GM12875 (cell line): ENCODE measurements around the gene THADA.
"Not testable (repeated sequence)": the region's sequence is repeated elsewhere in the genome, so short reads cannot be mapped to it uniquely, and the experiment has no call there.

ENCODE experiments used
- H3K4me3 ChIP-seq: one replicate; pipeline ENCODE4 v1.5.1; 2011; ENCODE audit warnings: low read depth, low read length, control low read depth
- TF ChIP-seq, protein P1 (sequence below): IDR thresholded peaks from 2 replicates; pipeline ENCODE4 v1.5.1; 2011; ENCODE audit warnings: low read depth, mild to moderate bottlenecking, control low read depth, inconsistent platforms, low read length, moderate library complexity, borderline replicate concordance; ENCODE audit not compliant: insufficient read depth

THADA gene

DNA sequence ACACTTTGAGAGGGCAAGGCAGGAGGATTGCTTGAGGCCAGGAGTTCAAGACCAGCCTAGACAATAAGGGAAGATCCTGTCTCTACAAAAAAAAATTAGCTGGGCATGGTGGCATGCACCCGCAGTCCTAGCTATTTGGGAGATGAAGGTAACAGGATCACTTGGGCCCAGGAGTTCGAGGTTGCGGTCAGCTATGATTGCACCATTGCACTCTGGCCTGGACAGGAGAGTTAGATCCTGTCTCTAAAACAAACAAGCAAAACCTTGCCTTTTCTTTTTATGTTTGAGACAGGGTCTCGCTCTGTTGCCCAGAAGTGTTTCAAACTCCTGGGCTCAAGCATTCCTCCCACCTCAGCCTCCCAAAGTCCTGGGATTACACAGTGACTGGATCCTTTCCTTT lies 14.5 kb upstream of the THADA start:
- TF ChIP-seq, protein P1, sequence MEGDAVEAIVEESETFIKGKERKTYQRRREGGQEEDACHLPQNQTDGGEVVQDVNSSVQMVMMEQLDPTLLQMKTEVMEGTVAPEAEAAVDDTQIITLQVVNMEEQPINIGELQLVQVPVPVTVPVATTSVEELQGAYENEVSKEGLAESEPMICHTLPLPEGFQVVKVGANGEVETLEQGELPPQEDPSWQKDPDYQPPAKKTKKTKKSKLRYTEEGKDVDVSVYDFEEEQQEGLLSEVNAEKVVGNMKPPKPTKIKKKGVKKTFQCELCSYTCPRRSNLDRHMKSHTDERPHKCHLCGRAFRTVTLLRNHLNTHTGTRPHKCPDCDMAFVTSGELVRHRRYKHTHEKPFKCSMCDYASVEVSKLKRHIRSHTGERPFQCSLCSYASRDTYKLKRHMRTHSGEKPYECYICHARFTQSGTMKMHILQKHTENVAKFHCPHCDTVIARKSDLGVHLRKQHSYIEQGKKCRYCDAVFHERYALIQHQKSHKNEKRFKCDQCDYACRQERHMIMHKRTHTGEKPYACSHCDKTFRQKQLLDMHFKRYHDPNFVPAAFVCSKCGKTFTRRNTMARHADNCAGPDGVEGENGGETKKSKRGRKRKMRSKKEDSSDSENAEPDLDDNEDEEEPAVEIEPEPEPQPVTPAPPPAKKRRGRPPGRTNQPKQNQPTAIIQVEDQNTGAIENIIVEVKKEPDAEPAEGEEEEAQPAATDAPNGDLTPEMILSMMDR: no peak
- H3K4me3 ChIP-seq: no peak overlapping the region

- H3K4me3 ChIP-seq: no peak overlapping the region
- TF ChIP-seq, protein P1: peak; percentile 65; the same call in 1 of the 2 replicates
Measured at GRCh38 chr2:43609290-43609918, 13.6 kb upstream of the THADA start.

- H3K4me3 ChIP-seq: no peak overlapping the region
- TF ChIP-seq, protein P1: no peak
Measured at GRCh38 chr2:43605851-43606250, 10.0 kb upstream of the THADA start.

DNA sequence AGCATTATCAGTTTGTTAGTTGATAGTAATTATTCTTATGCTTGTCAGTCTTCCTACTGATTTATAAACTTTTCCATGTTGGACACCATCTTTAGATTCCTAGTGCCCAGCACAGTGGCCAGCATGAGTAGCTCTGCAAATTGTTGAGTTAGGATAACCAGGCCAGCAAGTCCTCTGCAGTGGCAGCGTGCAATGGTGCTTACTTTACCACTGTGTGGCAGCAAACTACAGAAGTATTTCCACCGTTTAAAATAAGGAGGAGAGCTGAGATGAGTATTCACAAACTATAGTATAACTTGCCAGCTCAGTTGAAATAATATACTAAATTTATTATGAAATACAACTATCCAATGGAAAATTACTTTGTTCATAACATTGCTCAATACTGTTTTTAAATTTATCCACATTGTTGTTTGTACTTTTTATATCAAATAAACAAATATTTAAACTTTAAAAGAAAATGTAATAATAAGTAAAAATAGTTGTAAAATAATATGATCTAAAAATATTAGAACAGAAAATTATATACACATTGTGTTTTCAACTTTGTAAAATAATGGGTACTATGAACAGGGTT lies 9.3 kb upstream of the THADA start:
- H3K4me3 ChIP-seq: no peak overlapping the region
- TF ChIP-seq, protein P1: peak; percentile 41; the same call in 1 of the 2 replicates

- TF ChIP-seq, protein P1: no peak
- no peak overlapping the region for H3K4me3 ChIP-seq
Measured at GRCh38 chr2:43604674-43605073, 8.8 kb upstream of the THADA start.

GRCh38 chr2:43600596-43600995 lies 4.8 kb upstream of the THADA start:
- not testable (repeated sequence) for H3K4me3 ChIP-seq

- peak overlapping the region; percentile 63 for H3K4me3 ChIP-seq
- TF ChIP-seq, protein P1: no peak
Measured at GRCh38 chr2:43594875-43595274, 963 bp downstream of the THADA start.
